Measurements from ENCODE around the gene SAMD4B. TPM values are rescaled to one million over a fixed set of nuclear protein-coding genes. Genes with fewer than 3 reads are reported as not detected.
"Not testable (repeated sequence)": the region's sequence is repeated elsewhere in the genome, so short reads cannot be mapped to it uniquely, and the experiment has no call there.

Gene SAMD4B
- total RNA-seq, 1 donor from 2014 or later = 139 TPM

DNA sequence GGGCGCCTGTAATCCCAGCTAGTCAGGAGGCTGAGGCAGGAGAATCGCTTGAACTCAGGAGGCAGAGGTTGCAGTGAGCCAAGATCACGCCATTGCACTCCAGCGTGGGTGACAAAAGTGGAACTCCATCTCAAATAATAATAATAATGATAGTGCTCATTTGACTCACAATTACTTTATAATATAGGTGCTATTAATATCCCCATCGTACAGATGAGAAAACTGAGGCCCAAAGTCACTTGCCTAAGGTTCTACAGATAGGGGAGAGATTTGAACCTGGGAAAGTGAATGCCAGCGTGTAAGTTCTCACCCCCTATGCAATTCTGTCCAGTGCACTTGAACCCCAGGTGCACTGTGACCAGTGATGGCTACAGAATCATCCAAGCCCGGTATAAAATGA is 12.3 kb upstream of the SAMD4B start:
- no peak for ATAC-seq
- intact Hi-C loops (cut with DNase I) = loop anchor here (5.0 kb wide), 1 partner anchor 208 kb away; no protein-coding TSS in a partner anchor

DNA sequence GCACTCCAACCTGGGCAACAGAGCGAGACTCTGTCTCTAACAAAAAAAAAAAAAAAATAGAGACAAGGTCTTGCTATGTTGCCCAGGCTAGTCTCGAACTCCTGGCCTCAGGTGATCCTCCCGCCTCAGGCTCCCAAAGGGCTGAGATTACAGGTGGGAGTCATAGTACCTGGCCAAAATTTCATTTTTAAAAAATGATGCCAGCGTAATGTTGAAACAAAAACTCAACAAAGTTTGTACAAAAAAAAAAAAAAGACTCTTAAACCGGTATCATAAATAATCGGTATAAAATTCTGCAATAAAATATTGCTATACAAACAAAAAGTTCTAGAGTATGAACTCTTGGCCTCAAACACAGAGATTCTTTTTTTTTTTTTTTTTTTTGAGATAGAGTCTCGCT is 9.9 kb upstream of the SAMD4B start:
- no peak for DNase-seq (ENCODE audit: low spot score)

More for the DNA sequence above, 12.3 kb upstream of the SAMD4B start:
- DNase-seq (ENCODE audit: low spot score) = no peak

GRCh38 chr19:39332738-39333137 is 9.5 kb upstream of the SAMD4B start:
- DNase-seq (ENCODE audit: low spot score); ATAC-seq; intact Hi-C loops (cut with DNase I): not testable (repeated sequence)

More for the DNA sequence above, 9.9 kb upstream of the SAMD4B start:
- no peak for ATAC-seq
- intact Hi-C loops (cut with DNase I) = no loop called here

- intact Hi-C loops (cut with DNase I) = no loop called here
- ATAC-seq (no peak), DNase-seq (ENCODE audit: low spot score) (no peak)
These were observed 8.7 kb upstream of the SAMD4B start for GRCh38 chr19:39333507-39333906.

GRCh38 chr19:39334444-39334976 is 7.7 kb upstream of the SAMD4B start:
- ATAC-seq (no peak), DNase-seq (ENCODE audit: low spot score) (no peak)
- intact Hi-C loops (cut with DNase I) = no loop called here

DNA sequence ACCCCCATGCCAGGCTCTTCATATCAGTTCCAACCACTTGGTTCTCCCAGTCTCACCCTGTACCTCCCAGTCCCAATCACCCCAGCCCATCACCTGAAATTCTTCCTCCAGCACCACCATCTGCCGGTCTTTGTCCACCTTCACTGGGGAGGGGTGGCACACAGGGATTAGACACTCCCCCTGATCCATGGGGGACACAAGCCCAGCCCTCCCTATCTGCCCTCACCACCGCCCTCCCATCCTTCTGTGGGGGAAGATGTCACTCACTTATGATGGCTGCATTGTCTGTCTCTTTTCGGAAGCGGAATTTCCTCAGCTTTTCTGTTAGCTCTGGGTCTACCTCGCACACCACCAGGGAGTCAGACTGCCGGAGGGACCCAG is 7.1 kb upstream of the SAMD4B start:
- DNase-seq (ENCODE audit: low spot score) = no peak
- intact Hi-C loops (cut with DNase I) = no loop called here
- ATAC-seq = peak; percentile 49

GRCh38 chr19:39336483-39336882 is 5.7 kb upstream of the SAMD4B start:
- DNase-seq (ENCODE audit: low spot score) (no peak), ATAC-seq (no peak)
- intact Hi-C loops (cut with DNase I) = no loop called here

- ATAC-seq = no peak
- intact Hi-C loops (cut with DNase I) = loop anchor here (10.0 kb wide), 1 partner anchor 55 kb away; the partner anchor contains the start of genes MED29 and PAF1
- no peak for DNase-seq (ENCODE audit: low spot score)
These were observed 2.5 kb upstream of the SAMD4B start for GRCh38 chr19:39339674-39340073.

DNA sequence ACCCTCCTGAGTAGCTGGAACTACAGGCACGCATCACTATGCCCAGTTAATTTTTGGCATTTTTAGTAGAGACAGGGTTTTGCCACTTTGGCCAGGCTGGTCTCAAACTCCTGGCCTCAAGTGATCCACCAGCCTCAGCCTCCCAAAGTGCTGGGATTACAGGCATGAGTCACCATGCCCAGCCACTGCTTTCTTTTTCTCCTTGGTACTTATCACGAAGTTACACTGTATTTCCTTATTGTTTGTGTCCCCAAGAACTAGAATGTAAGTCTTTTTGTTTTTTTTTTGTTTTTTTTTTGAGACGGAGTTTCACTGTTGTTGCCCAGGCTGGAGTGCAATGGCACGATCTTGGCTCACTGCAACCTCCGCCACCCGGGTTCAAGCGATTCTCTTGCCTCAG is 2.1 kb upstream of the SAMD4B start:
- ATAC-seq; DNase-seq (ENCODE audit: low spot score): not testable (repeated sequence)
- intact Hi-C loops (cut with DNase I) = loop anchor here (10.0 kb wide), 1 partner anchor 55 kb away; the partner anchor contains the start of genes MED29 and PAF1

DNA sequence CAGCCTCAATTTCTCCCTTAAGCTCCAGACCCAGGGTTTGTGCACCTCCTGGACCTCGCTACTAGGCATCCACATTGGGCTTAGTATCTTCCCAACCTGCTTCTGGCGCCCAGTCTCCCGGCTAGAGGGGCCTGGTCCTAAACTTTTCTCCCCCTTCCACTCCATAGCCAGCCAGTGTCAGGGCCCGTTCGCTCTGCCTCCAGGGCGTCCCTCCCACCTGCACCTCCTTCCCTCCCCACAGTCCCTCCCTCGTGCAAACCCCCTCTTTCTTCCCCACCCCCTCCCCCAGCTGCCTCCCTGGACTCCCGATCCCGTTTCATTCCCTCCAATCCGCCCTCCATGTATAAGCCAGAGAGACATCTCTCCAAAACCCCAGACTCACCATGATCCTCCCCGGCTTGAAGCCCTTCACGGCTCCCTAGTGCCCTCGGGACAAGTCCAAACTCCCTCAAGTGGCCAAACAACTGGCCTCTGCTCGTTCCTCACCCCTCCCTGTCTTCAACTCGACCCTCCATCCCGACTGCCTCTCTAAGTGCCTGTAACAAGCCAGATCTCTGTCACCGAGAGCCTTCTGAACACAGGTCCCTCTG is 997 bp upstream of the SAMD4B start:
- peak; percentile 28 for ATAC-seq
- intact Hi-C loops (cut with DNase I) = loop anchor here (10.0 kb wide), 1 partner anchor 54 kb away; the partner anchor contains the start of genes MED29 and PAF1
- peak; percentile 68 for DNase-seq (ENCODE audit: low spot score)

DNA sequence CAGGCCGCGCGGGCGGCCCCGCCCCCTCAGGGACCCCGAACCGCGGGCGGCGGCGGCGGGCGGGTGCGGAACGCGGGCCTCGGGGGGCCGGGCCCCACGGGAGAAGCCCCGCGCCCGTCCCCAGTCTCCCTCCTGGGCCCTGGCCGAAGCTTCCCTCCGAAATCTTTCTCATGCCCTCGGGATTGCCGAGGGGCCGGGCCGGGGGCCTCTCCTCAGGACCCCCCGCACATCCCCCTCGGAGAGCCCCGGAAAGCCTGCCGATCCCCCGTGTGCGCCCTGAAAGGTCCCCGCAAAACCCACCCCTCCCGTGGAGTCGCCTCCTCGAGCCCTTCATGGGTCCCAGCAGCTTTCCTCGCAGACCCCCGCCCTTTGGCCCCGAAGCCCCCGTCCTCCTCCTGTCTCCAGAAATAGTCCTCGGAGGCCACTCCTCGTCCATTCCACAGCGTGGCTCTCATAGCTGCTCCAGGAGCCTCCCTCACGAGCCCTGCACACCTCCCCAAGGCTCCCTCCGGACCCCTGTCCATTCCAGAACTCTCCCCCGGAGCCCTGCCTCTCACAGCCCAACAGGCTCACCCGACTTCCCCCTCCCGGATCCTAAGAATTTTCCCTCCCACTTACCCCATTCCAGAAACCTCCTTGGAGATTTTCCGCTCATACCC is 555 bp downstream of the SAMD4B start:
- ATAC-seq (peak; percentile 3), DNase-seq (ENCODE audit: low spot score) (peak; percentile 72)
- intact Hi-C loops (cut with DNase I) = loop anchor here (10.0 kb wide), 1 partner anchor 52 kb away; the partner anchor contains the start of genes MED29 and PAF1

GRCh38 chr19:39345956-39346355 is 3.7 kb downstream of the SAMD4B start:
- no peak for DNase-seq (ENCODE audit: low spot score)
- ATAC-seq = no peak
- intact Hi-C loops (cut with DNase I) = loop anchor here (10.0 kb wide), 1 partner anchor 49 kb away; the partner anchor contains the start of genes MED29 and PAF1

DNA sequence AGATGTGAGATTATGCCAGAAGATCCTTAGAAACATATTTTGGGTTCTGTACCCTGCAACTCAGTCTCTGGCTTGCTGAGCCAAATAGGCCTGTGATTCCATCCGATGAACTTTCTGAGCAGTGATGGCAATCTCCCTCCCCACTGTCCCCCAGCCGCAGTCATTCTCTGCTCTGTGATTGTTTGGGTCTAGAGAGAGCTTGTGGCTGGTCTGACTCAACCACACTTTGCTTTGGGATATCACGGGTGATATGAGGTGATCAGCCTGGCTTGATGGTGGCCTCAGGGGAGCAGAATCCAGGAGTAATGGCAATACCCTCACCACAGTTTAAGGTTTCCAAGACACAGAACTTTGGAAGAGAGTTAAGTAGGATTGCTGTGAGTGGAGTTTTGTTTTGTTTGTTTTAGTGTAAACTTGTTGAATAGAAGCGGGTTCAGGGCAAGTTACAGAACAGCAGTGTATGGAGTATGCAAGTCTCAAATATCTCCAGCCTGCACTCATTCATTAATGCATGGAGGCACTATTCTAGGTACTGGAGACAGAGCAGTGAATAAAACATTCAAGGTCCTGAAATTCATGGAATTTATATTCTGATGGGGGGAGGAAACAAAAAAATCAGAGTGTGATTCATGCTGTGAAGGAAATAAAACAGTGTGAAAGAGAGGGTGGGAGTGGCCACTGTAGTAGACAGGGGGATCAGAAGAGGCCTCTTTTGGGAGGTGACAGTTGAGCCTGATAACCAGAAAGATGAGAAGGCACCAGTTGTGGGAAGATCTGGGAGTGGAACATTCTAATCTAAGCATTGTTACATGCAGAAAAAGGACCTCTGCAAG is 5.3 kb downstream of the SAMD4B start:
- intact Hi-C loops (cut with DNase I) = loop anchor here (10.0 kb wide), 1 partner anchor 47 kb away; the partner anchor contains the start of genes MED29 and PAF1
- ATAC-seq = no peak

DNA sequence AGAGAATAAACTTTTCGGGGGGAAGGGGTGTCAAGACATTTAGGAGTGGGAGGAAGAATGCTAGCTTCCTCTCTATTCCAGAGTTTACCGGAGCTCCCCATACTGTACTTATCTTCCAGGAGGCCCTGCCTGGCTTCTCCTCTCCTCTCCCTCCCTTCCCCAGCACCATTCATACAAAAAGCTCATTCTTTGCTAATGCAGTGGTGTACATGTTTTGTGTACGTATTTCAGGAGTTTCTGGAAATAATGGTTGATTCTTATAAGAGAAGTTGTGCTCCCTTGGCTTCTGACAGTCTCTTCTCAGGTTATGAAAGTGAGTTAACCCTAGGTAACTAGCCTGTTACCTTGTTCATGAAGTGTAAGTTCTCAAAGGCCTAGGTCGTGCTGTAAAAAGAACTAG is 7.1 kb downstream of the SAMD4B start:
- ATAC-seq (no peak), DNase-seq (ENCODE audit: low spot score) (no peak)
- intact Hi-C loops (cut with DNase I) = loop anchor here (10.0 kb wide), 1 partner anchor 45 kb away; the partner anchor contains the start of genes MED29 and PAF1

More for the DNA sequence above, 5.3 kb downstream of the SAMD4B start:
- DNase-seq (ENCODE audit: low spot score) = no peak

GRCh38 chr19:39350156-39350555 is 7.9 kb downstream of the SAMD4B start:
- intact Hi-C loops (cut with DNase I) = no loop called here
- DNase-seq (ENCODE audit: low spot score) (no peak), ATAC-seq (no peak)

- ATAC-seq (peak; percentile 81), DNase-seq (ENCODE audit: low spot score) (no peak)
- intact Hi-C loops (cut with DNase I) = no loop called here
These were observed 9.4 kb downstream of the SAMD4B start for GRCh38 chr19:39351537-39352064.

- intact Hi-C loops (cut with DNase I) = no loop called here
- DNase-seq (ENCODE audit: low spot score) (no peak), ATAC-seq (no peak)
These were observed 10.4 kb downstream of the SAMD4B start for GRCh38 chr19:39352381-39353255.

DNA sequence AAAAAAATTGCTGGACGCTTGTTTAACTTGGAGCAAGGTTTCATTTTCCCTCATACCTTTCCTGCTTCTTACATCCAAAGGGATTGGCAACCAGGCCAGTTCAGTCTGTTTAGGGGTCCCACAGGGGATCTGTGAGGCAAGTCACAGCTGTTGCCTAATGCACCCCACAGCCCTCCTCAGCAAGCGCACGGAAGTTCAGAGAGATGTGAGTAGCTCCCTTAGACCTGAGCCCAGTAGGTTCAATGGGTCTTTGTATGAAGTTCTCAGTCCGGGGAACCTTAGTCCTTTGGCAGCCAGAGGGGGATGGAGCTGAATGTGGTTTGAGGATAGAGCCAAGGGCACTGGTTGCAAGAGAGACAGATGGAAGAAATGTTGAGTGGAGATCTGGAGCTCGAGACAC is 13.0 kb downstream of the SAMD4B start:
- intact Hi-C loops (cut with DNase I) = no loop called here
- DNase-seq (ENCODE audit: low spot score) (no peak), ATAC-seq (peak; percentile 67)

Data from sciatic nerve (tissue), 2 donors.